Psoas muscle (tissue), 8 donors: Measurements from ENCODE around the gene VEZT. TPM values are rescaled to one million over a fixed set of nuclear protein-coding genes. Genes with fewer than 3 reads are reported as not detected.
"Not testable (repeated sequence)": the region's sequence is repeated elsewhere in the genome, so short reads cannot be mapped to it uniquely, and the experiment has no call there.

ENCODE experiments used
- ATAC-seq, 4 donors: fragments of 200-7000 bp; cut with Tn5 transposase; one replicate each; pipeline ENCODE4 v1.9.1; 2020; ENCODE audit warnings: moderate library complexity in 3 of 4, mild to moderate bottlenecking in 2 of 4
- DNase-seq, 2 donors: peaks; one replicate each; pipeline ENCODE4 v3.0.0-alpha.2; 2020
- H3K27ac ChIP-seq: fragments of 200-600 bp; one replicate; pipeline ENCODE4 v1.8.0; 2022
- H3K27me3 ChIP-seq, 3 donors: fragments of 200-600 bp in 1 of 3; one replicate each; pipeline versions ENCODE4 v1.6.1 to v1.8.0; 2013 to 2022; ENCODE audit warnings: low read length in 2 of 3, mild to moderate bottlenecking in 2 of 3, moderate library complexity in 1 of 3; ENCODE audit not compliant: insufficient read depth in 3 of 3
- H3K36me3 ChIP-seq, 2 donors: fragments of 200-600 bp in 1 of 2; one replicate each; pipeline versions ENCODE4 v1.6.1 to v1.8.0; 2013 to 2022; ENCODE audit warnings: low read depth in 1 of 2, mild to moderate bottlenecking in 1 of 2, moderate library complexity in 1 of 2; ENCODE audit not compliant: insufficient read depth in 1 of 2
- H3K4me1 ChIP-seq: fragments of 200-600 bp; one replicate; pipeline ENCODE4 v1.8.0; 2022
- H3K4me3 ChIP-seq: fragments of 200-600 bp; one replicate; pipeline ENCODE4 v1.8.0; 2022; ENCODE audit warnings: mild to moderate bottlenecking
- H3K9me3 ChIP-seq: fragments of 200-600 bp; one replicate; pipeline ENCODE4 v1.8.0; 2022
- WGBS, 3 donors: extraction: QIAGEN DNeasy Blood & Tissue Kit; methylation state at CpG; one replicate each; pipeline versions ENCODE4 v1.1.6 to v1.1.7; 2013; 5-methylcytosine and 5-hydroxymethylcytosine counted together
- intact Hi-C, 2 donors: fragments of 100-400 bp; cut with DNase I; formaldehyde crosslinking; loops; one replicate each; pipeline versions ENCODE4 v1.11.0 to v1.14.2; 2022
- polyA plus RNA-seq, 3 donors: library from polyadenylated mRNA; stranded (reverse); fragments of 200-250 nt; gene quantifications; one replicate each; pipeline ENCODE4 v1.2.3, GENCODE V29; 2013
- total RNA-seq, 4 donors: library from RNA; stranded (reverse); fragmentation: NEBNext Ultra II Directional in 2 of 4; extraction: Animal tissue kit (Norgen Biotek cat#: 25700) in 2 of 4; gene quantifications; one replicate each; pipeline versions ENCODE4 v1.2.1 to v1.2.4, GENCODE V29; 2021 to 2023
- TF ChIP-seq, protein P1 (sequence below): fragments of 200-600 bp; IDR thresholded peaks from one replicate; pipeline ENCODE4 v1.8.0; 2022; ENCODE audit warnings: antibody characterized with exemption
- donor health status: healthy with polysubstance abuse.
- donor health status: DM: no; HTN: no; CAD: no; lungs with moderate emphysema.
- donor health status: Bipolar disorder and iron deficiency.
- donor health status: healthy.
- donor health status: DM: yes; HTN: yes; CAD: no.
- donor health status: DM: no; HTN: no; CAD: no.
- donor health status: DM: no; HTN: no; CAD: no.
- donor health status: DM: yes; HTN: yes; CAD: no.

Gene VEZT
- total and polyA plus RNA-seq, 7 donors = 31.6 to 121 (median 83.2) TPM

DNA sequence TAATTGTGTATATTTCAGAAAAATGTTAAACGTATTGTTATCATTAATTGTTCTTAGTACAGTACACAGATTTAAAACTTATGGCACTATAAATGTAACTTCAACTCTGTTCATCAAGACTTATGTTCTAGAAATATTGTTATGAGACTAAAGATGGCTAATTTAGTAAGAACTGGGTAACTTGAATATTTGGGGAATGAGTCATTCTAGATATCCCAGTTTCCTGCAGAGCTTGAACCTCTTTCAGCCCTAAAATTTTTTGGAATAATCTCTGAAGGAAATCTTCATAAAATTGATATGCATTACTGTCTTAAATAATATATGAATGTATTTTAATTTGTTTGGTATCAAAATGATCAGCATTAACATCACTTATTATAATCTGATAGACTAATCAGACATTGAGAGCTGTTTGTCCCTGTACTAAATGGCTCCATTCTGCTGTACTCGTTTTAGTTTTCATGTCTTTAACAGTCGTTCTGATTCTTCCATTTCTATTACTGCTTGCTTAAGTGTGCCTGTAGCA is 87.1 kb downstream of the VEZT start:
- no peak for ATAC-seq
- H3K4me1 ChIP-seq = no peaks in the 10 kb centered on the region
- H3K27me3 ChIP-seq = no peaks in the 10 kb centered on the region
- TF ChIP-seq, protein P1, sequence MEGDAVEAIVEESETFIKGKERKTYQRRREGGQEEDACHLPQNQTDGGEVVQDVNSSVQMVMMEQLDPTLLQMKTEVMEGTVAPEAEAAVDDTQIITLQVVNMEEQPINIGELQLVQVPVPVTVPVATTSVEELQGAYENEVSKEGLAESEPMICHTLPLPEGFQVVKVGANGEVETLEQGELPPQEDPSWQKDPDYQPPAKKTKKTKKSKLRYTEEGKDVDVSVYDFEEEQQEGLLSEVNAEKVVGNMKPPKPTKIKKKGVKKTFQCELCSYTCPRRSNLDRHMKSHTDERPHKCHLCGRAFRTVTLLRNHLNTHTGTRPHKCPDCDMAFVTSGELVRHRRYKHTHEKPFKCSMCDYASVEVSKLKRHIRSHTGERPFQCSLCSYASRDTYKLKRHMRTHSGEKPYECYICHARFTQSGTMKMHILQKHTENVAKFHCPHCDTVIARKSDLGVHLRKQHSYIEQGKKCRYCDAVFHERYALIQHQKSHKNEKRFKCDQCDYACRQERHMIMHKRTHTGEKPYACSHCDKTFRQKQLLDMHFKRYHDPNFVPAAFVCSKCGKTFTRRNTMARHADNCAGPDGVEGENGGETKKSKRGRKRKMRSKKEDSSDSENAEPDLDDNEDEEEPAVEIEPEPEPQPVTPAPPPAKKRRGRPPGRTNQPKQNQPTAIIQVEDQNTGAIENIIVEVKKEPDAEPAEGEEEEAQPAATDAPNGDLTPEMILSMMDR = no peak
- intact Hi-C loops = no loop called here
- no peak overlapping the region for H3K4me3 ChIP-seq
- no peaks in the 10 kb centered on the region for H3K9me3 ChIP-seq
- 79 to 83% (median 80%) methylated on average over 3 of the region's 3 CpGs for WGBS, 3 donors
- peaks cover 0 to 66% of the 10 kb centered on the region in 2 donors for H3K36me3 ChIP-seq
- H3K27ac ChIP-seq = no peak overlapping the region
- no peak for DNase-seq

- no peaks in the 10 kb centered on the region for H3K27me3 ChIP-seq
- H3K9me3 ChIP-seq = no peaks in the 10 kb centered on the region
- H3K4me3 ChIP-seq = no peak overlapping the region
- no peak for DNase-seq
- H3K27ac ChIP-seq = no peak overlapping the region
- no peaks in the 10 kb centered on the region for H3K4me1 ChIP-seq
- intact Hi-C loops = no loop called here
- 65 to 86% (median 73%) methylated on average over 1 of the region's 1 CpG for WGBS, 3 donors
- no peak for ATAC-seq
- H3K36me3 ChIP-seq = peaks cover 0 to 25% of the 10 kb centered on the region in 2 donors
- TF ChIP-seq, protein P1 = no peak
Observed at GRCh38 chr12:95312656-95313055, 95.0 kb downstream of the VEZT start.

DNA sequence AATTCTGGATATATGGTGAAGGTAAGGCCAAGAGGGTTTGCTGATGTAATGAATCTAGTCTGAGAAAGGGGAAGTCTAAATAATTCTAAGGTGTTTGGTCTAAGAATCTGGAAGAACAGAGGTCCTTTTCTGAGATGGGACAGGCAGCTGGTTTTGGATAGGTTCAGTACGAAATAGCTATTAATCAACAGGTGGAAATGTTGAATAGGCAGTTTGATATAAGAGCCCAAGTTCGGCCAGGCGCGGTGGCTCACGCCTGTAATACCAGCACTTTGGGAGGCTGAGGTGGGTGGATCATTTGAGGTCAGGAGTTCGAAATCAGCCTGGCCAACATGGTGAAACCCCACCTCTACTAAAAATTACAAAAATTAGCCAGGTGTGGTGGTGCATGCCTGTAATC is 97.1 kb downstream of the VEZT start:
- DNase-seq, H3K4me1 ChIP-seq, intact Hi-C loops, H3K27me3 ChIP-seq, ATAC-seq, H3K4me3 ChIP-seq, H3K9me3 ChIP-seq, H3K27ac ChIP-seq, H3K36me3 ChIP-seq: not testable (repeated sequence)
- 88 to 91% (median 90%) methylated on average over 6 of the region's 6 CpGs for WGBS, 3 donors

DNA sequence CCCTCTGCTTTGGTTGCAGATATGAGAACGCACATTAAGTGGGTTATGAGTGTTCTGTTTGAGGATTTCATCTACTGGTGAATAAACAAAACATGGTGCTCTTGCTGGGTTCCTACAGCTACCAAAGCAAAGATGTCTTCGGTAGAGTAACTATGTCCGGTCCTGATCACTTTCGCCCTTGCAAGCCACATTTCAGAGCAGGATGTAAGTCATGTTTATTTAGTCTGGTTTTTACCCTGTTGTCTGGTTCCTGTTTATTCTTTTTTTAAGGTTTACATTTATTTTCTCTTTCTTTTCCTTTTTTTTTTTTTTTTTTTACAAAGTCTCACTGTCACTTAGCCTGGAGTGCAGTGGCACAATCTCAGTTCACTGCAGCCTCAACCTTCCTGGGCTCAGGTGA is 99.2 kb downstream of the VEZT start:
- Histone ChIP-seq H3K27ac (no peak overlapping the region), H3K9me3 (no peaks in the 10 kb centered on the region), H3K4me3 (no peak overlapping the region), H3K36me3 (no peaks in the 10 kb centered on the region), H3K4me1 (no peaks in the 10 kb centered on the region), H3K27me3 (no peaks in the 10 kb centered on the region)
- DNase-seq (no peak), ATAC-seq (no peak)
- TF ChIP-seq, protein P1 = no peak
- 91 to 95% (median 93%) methylated on average over 4 of the region's 4 CpGs for WGBS, 3 donors
- intact Hi-C loops = no loop called here

- H3K27ac ChIP-seq = no peak overlapping the region
- ATAC-seq = no peak
- no peaks in the 10 kb centered on the region for H3K4me1 ChIP-seq
- DNase-seq = no peak
- H3K4me3 ChIP-seq = no peak overlapping the region
- no peaks in the 10 kb centered on the region for H3K27me3 ChIP-seq
- H3K36me3 ChIP-seq = no peaks in the 10 kb centered on the region
- intact Hi-C loops = no loop called here
- no peaks in the 10 kb centered on the region for H3K9me3 ChIP-seq
- TF ChIP-seq, protein P1 = no peak
- WGBS, 3 donors = 92 to 93% (median 92%) methylated on average over 2 of the region's 2 CpGs
Observed at GRCh38 chr12:95318071-95318545, 100.5 kb downstream of the VEZT start.
